ENCODE data around the gene ADAT2. TPM values are rescaled to one million over a fixed set of nuclear protein-coding genes. Genes with fewer than 3 reads are reported as not detected.

Gene ADAT2
- total RNA-seq, 8 experiments from 2014 or later = 3.8 to 18.8 (median 6.2) TPM

- no peak overlapping the region for H3K4me3 ChIP-seq
- no peak for ATAC-seq (replicated peaks in 6 of 8)
- 58 to 100% (median 77%) methylated on average over 1 to 5 of the region's 5 CpGs for WGBS, 10 experiments
- H3K27ac ChIP-seq = no peak overlapping the region
- H3K4me1 ChIP-seq (replicated peaks in 1 of 2) = no peaks in the 10 kb centered on the region
- in situ Hi-C loops (cut with MboI; ENCODE audit: low pct_unique_long_range_greater_than_20kb in 2 of 9, low sequenced_read_pairs in 9 of 9, unreplicated experiment in 9 of 9) = no loop called here
Observed at GRCh38 chr6:143375022-143375585, 75.4 kb downstream of the ADAT2 start.

GRCh38 chr6:143374014-143374413 is 76.5 kb downstream of the ADAT2 start:
- H3K4me3 ChIP-seq = no peak overlapping the region
- H3K4me1 ChIP-seq (replicated peaks in 1 of 2) = no peaks in the 10 kb centered on the region
- ATAC-seq (replicated peaks in 6 of 8) = no peak
- WGBS, 10 experiments = 25 to 80% (median 60%) methylated on average over 1 to 2 of the region's 2 CpGs; no CpG with 5 or more reads in 3 of the 10 experiments
- in situ Hi-C loops (cut with MboI; ENCODE audit: low pct_unique_long_range_greater_than_20kb in 2 of 9, low sequenced_read_pairs in 9 of 9, unreplicated experiment in 9 of 9) = no loop called here
- H3K27ac ChIP-seq = no peak overlapping the region

Other genes with a start within 250 kb of the ADAT2 start
- gene PEX3, start 110 bp upstream of the ADAT2 start, total RNA-seq = 10 to 100 TPM; 11.0 to 33.5 (median 20.7) TPM
- 100 to 1,000 TPM in 1 of 8 experiments, 10 to 100 TPM in 7; 21.6 to 125 (median 30.8) TPM for gene FUCA2, start 61.0 kb upstream of the ADAT2 start, total RNA-seq
- 10 to 100 TPM in 4 of 8 experiments, 1 to 10 TPM in 4; 1.5 to 38.0 (median 10.3) TPM for gene PHACTR2, start 227.3 kb upstream of the ADAT2 start, total RNA-seq